HG03045 (cell line): ENCODE data around the gene CCDC85C.

Experiments
- ATAC-seq: cut with Tn5 transposase; IDR thresholded peaks from one replicate; pipeline ENCODE4 v1.9.1; 2021; ENCODE audit warnings: mild to moderate bottlenecking, moderate library complexity; ENCODE audit not compliant: unreplicated experiment

CCDC85C gene

DNA sequence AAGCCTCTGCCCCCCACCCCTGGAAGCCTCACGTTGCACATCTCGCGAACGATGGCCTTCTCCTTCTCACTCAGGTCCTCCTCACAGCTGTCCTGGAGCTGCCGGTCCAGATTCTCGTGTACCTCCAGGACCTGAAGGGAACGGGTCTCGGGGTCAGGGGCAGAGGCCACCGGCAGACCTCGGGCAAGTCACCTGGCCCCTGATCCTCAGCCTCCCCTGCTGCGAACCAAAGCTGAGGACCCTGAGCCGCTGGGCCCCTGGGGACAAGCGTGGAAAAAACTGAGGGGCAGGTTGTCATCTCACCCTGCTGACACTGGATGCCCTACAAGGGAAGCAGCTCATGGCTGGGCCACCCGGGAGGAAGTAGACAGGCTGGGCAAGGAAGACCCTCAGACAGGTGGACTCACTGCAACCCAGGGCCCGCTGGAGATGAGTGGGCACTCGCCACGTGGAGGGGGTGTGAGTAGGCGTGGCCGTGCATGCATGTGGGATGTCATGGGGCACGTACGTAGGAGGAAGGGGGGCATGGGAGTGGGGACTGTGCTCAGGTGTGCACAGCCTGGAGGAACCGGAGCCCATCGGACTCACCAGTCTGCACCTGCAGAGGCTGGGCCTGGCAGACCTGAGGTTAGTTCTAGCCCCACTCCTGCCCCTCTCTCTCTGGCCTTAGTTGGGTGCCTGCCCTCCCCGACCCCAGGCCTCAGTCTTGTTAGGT, 87.7 kb downstream of the CCDC85C start:
- ATAC-seq, result no peak

GRCh38 chr14:99515301-99516155, 88.5 kb downstream of the CCDC85C start:
- ATAC-seq, result no peak

DNA sequence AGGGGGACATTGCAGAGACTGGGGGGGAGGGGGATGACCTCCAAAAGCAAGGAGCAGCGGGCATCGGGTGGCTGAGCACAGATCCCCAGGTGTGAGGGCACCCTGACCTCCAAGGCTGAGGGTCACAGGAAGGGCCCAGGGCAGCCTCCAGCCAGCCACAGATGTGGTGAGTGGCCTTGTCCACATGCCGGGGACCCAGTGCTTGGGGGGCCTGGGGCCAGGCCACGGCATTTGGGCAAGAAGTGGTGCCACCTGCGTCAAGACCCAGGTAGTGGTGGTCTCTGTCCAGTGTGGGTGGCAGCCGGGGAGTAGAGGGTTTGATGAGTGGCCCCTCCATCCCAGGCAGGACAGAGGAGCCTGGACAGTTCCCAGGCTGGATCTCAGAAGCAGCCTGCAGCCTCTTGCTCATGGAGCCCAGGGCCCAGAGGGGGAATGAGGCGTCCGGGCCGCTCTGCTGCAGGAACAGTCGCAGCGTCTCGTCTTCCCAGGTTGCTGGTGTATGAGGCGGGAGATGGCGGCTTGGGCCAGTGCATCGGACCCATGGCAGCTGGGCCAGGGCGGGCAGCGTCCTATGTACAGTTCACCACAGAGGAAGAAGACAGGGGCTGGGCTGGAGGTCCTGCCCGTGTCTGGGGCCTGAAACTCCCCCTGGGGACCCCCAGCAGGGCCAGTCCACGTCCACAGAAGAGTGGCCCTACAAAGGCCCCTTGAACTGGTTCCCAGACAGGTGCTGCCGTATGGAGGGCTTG, 89.3 kb downstream of the CCDC85C start:
- ATAC-seq, result no peak

- no peak for ATAC-seq
Observed at GRCh38 chr14:99513946-99514551, 90.0 kb downstream of the CCDC85C start.

GRCh38 chr14:99513183-99513694, 90.8 kb downstream of the CCDC85C start:
- no peak for ATAC-seq

DNA sequence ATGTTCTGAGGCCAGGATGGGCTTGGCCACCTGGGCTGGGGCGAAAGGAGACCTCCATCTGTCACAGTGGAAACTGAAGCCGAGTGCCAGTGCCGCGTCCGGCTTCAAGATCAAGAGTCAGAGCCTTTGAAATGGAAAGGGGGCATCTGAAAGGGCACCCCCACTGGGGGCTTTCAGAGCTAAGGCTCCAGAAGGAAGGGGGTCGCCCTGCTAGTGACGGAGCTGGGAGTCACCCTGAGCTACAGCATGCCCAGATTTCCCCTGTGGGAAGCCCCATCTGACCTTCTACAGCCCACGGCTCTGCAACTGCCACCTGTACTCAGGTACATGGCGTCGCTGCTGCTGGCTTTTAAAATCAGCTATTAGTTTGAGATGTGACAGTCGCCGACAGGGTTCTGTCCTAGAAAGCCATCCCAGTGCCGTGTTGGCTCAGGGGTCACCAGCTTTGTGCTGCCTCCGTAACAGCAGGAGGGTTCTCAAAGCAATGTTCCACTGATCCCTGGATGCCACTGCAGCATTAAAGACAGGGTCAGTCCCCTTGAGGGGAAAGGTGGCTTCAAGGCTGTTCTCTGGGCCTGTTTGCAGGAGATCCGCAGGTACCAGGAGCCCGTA, 91.3 kb downstream of the CCDC85C start:
- ATAC-seq, result no peak

DNA sequence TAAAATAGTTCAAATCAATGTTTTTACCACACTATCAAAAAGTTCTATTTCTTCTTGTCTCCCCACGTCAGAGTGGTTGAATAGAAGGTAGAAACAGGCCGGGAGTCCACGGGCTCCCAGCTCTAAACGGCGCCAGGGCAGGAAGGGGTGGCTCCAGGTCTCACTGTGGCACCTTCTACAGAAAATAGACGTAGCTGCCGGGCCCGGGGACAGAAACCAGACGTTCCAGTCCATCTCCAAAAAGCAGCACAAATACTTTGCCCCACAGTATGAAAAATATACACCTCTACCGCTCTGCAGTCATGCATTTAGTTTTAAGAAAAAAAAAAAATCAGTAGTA, 91.9 kb downstream of the CCDC85C start:
- no peak for ATAC-seq

- ATAC-seq, result no peak
Observed at GRCh38 chr14:99511421-99512109, 92.4 kb downstream of the CCDC85C start.

DNA sequence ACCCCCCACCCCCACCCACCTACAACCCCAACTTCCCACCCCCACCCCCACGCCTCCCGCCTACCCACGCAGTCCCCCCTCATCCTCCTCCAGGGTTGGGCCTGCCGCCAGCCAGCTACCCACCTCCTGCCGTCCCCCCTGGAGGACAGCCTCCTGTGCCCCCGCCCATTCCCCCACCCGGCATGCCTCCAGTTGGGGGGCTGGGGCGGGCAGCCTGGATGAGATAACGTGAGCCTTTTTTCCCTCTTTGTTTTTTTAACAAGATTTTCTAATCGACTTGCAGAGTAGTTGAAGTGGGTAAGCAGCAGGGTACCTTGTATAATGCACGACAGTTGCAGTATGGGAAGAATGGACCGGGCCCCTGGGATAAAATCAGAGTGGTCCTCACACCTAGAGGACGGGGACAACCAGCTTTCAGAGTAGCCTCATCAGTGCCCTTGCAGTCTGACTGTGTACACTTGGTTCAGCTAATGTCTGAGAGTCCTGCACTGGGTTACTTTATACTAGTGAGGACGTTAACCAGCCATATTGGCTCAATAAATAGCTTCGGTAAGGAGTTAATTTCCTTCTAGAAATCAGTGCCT, 93.4 kb downstream of the CCDC85C start:
- ATAC-seq, result no peak

DNA sequence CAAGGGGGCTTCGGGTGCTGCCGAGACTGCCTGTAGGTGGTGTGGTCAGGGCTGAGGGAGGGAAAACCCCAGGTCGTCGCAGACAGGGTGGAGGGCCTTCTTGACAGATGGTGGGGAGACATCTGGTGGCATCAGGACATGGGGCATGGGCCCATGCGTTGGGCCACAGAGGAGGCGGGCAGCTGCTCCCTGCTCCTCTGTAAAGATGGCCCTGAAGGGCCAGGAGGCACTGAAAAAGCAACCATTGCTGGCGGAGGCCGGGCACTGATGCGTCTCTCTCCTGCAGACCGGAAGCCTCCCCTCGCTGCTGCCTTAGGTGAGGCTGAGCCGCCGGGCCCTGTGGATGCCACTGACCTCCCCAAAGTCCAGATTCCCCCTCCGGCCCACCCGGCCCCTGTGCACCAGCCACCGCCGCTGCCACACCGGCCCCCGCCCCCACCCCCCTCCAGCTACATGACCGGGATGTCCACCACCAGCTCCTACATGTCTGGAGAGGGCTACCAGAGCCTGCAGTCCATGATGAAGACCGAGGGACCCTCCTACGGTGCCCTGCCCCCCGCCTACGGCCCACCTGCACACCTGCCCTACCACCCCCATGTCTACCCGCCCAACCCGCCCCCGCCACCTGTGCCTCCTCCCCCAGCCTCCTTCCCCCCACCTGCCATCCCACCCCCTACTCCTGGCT, 94.0 kb downstream of the CCDC85C start:
- ATAC-seq, result no peak

- ATAC-seq, result no peak
Observed at GRCh38 chr14:99508896-99509629, 94.9 kb downstream of the CCDC85C start.

DNA sequence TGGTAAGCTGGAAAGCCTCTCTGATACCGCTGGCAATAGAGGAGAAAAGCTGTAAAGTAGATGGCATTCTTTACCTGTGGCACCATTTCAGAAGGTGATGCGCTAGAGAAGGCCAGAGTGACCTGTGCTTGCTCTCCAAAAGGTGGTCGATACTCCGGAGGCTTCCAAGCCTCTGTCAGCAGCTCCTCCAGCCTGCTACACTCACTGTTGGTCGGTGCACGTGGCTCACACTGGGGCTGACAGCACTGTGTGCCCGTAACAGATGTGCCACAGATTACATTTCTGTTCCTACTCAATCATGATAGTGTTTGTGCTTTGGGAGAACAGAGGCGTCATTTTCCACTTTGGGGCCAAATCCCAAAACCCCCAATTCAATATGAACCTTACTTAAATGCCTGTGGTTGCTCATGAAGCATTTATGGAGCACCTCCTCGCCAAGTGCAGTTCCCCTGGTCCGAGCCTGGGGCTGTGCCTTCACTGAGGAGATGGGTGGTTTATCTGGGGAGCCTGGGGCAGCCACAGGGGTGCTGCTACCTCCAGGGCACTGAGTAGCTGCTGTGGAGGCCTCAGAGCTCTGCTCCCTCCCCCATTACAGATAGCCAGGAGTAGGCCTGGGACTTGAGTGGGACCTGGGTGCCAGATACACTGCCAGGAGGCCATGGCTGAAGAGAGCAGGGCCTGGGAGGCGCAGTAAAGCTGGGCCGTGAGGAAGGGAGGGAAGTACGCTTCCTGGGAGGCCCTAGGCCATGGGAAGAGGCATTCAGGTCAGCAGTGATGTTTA, 96.0 kb downstream of the CCDC85C start:
- no peak for ATAC-seq

DNA sequence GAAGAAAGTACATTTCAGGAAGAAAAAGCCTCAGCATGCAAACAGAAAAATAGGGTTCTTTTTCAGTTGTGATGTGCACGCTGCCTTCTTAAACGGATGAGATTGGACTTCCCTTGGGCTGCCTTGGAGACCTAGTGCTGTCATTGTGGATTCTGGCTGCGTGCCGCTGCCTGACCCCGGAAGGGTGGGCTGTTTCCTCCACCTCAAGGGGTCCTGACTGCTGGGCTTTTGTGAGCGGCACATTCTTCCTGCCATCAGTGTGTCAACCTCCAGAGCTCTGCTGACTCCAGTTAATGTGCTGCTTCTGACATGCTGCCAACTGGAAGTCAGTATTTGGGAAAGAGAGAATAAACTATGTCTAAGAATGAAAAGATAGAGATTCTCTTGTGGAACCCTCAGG, 97.7 kb downstream of the CCDC85C start:
- ATAC-seq, result no peak

DNA sequence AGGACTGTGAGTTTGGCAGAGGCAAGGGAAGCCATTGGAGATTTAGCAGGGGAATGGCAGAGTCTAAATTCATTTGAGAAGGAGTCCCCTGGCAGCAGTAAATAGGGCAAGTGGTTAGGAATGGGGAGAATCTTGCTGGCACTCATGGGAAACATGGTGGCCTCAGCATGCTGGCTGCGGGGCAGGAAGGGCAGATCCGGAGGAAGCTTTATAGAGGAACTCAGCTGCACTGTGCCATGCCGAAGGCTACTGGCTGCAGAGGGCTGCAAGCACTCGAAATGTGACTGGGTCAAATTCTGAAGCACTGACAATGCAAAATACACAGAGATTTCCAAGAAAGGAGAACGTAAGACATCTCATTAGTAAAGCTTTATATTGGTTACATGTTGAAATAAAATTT, 98.9 kb downstream of the CCDC85C start:
- ATAC-seq, result no peak

GRCh38 chr14:99503848-99504453, 100.1 kb downstream of the CCDC85C start:
- ATAC-seq, result no peak

GRCh38 chr14:99502989-99503421, 101.0 kb downstream of the CCDC85C start:
- ATAC-seq, result no peak

- ATAC-seq, result no peak
Observed at GRCh38 chr14:99497894-99498293, 106.1 kb downstream of the CCDC85C start.
